Panc1 (cell line): ENCODE results near the gene HDLBP. TPM values are rescaled to one million over a fixed set of nuclear protein-coding genes. Genes with fewer than 3 reads are reported as not detected.

ENCODE experiments used
- ATAC-seq: fragments of 200-7000 bp; cut with Tn5 transposase; 2 replicates; pipeline ENCODE4 v1.9.1; 2020; ENCODE audit warnings: mild to moderate bottlenecking, moderate library complexity
- BruUV-seq: library from RNA; stranded (reverse); fragments of 400-500 nt; replicated peaks from 2 replicates; lab custom pipeline; 2021; lab: Mats Ljungman, UMichigan
- CTCF ChIA-PET: fragments of 300-600 bp; sonication (Branson Sonifier 250); formaldehyde crosslinking; loops from one replicate; lab custom pipeline; 2022; ENCODE audit warnings: antibody characterized with exemption; lab: Charles Lee
- POLR2A ChIA-PET: fragments of 300-600 bp; sonication (Branson Sonifier 250); formaldehyde crosslinking; loops from one replicate; lab custom pipeline; 2022; ENCODE audit warnings: antibody characterized with exemption; lab: Charles Lee
- DNase-seq: peaks from one replicate; pipeline ENCODE4 v3.0.0-alpha.2; 2010; ENCODE audit warnings: low read depth, low spot score
- H3K27ac ChIP-seq: 2 replicates; pipeline ENCODE4 v1.5.1; 2011; ENCODE audit warnings: mild to moderate bottlenecking, low read length, inconsistent platforms
- H3K27me3 ChIP-seq: fragments of 200-500 bp; sonication (Bioruptor generic); 2 replicates; pipeline ENCODE4 v1.6.0; 2014; ENCODE audit warnings: low read length, inconsistent platforms; ENCODE audit not compliant: control insufficient read depth, insufficient read depth
- H3K36me3 ChIP-seq: fragments of 200-500 bp; sonication (Bioruptor generic); 2 replicates; pipeline ENCODE4 v1.5.1; 2014; ENCODE audit warnings: inconsistent platforms, mild to moderate bottlenecking, low read length, moderate library complexity; ENCODE audit not compliant: control insufficient read depth, insufficient read depth
- H3K4me1 ChIP-seq: 2 replicates; pipeline ENCODE4 v1.5.1; 2011; ENCODE audit warnings: inconsistent platforms, mild to moderate bottlenecking, low read length, moderate library complexity; ENCODE audit not compliant: control insufficient read depth, insufficient read depth
- H3K4me3 ChIP-seq, 2 experiments: 2 replicates each; pipeline ENCODE4 v1.5.1; 2011 to 2012; ENCODE audit warnings: low read depth in 2 of 2, low read length in 2 of 2, mild to moderate bottlenecking in 2 of 2, inconsistent platforms in 1 of 2, moderate library complexity in 1 of 2
- H3K9me3 ChIP-seq: fragments of 200-500 bp; sonication (Bioruptor generic); 2 replicates; pipeline ENCODE4 v1.5.1; 2014; ENCODE audit warnings: low read depth, mild to moderate bottlenecking, inconsistent platforms, low read length, moderate library complexity; ENCODE audit not compliant: control insufficient read depth, insufficient read depth
- POLR2AphosphoS5 ChIP-seq: IDR thresholded peaks from 2 replicates; pipeline ENCODE4 v1.6.1; 2012; ENCODE audit warnings: mild to moderate bottlenecking, low read depth, low read length, moderate library complexity
- SIN3A ChIP-seq: IDR thresholded peaks from 2 replicates; pipeline ENCODE4 v1.6.1; 2012; ENCODE audit warnings: low read depth, mild to moderate bottlenecking, low read length, moderate library complexity, borderline replicate concordance; ENCODE audit not compliant: insufficient read depth
- TCF7L2 ChIP-seq: IDR thresholded peaks from 2 replicates; pipeline ENCODE4 v1.6.1; 2011; ENCODE audit warnings: mild to moderate bottlenecking, low read depth, low read length, inconsistent platforms
- in situ Hi-C: cut with HindIII; loops from 2 replicates; pipeline ENCODE4 v1.10.0; 2016; ENCODE audit warnings: low sequenced_read_pairs, low pct_unique_long_range_greater_than_20kb
- intact Hi-C: fragments of 100-400 bp; cut with micrococcal nuclease; formaldehyde crosslinking; loops from one replicate; pipeline ENCODE4 v1.10.0; 2022; ENCODE audit not compliant: unreplicated experiment
- total RNA-seq: library from RNA; stranded (reverse); gene quantifications from one replicate; pipeline ENCODE4 v1.2.1, GENCODE V29; 2021; ENCODE audit not compliant: unreplicated experiment
- TF ChIP-seq, protein P1 (sequence below): fragments of 450-650 bp; IDR thresholded peaks from 2 replicates; pipeline ENCODE4 v1.5.1; 2017; ENCODE audit warnings: mild to moderate bottlenecking
- TF ChIP-seq, protein P2 (sequence below), 2 experiments: IDR thresholded peaks; 2 replicates each; pipeline ENCODE4 v1.6.1; 2011 to 2012; ENCODE audit warnings: low read depth in 2 of 2, control low read depth in 1 of 2, low read length in 1 of 2, mild to moderate bottlenecking in 1 of 2, moderate library complexity in 1 of 2; ENCODE audit not compliant: insufficient read depth in 1 of 2

HDLBP gene
- total RNA-seq, 1 experiment from 2014 or later, result 656 TPM

DNA sequence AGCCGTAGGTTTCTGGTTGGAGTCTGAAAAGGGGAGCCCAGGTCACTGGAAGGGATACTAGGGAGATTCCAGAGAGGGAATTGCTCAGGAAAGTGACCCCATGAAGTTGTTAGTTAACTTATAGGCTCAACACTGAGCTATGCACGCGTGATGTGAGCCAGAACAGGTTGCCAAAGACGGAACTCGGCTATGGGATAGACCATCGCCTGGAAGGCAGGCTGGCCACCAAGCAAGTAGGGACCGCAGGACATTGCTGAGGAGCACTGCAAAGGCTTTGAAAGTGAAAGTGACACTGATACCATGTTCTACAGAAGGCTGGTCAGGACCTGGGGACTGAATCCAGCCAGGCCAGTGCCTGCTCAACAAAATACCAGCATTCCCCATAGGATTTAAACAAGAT is 48.0 kb upstream of the HDLBP start:
- DNase-seq (no peak), ATAC-seq (peak; percentile 80)
- H3K4me1 ChIP-seq, result peaks cover 23% of the 10 kb centered on the region
- POLR2A ChIA-PET, result no interaction called here
- BruUV-seq, result no TSS peak
- no peaks in the 10 kb centered on the region for H3K9me3 ChIP-seq
- in situ Hi-C loops, result no loop called here
- peak overlapping the region; percentile 44 for H3K27ac ChIP-seq
- intact Hi-C loops, result no loop called here
- CTCF ChIA-PET, result interaction anchor here (0.6 kb wide), 1 partner anchor 213 kb away, joined by 3 read pairs; no protein-coding TSS in a partner anchor
- peak overlapping the region in 1 of 2 experiments; percentile 25; a peak in 2 of 4 replicates for H3K4me3 ChIP-seq
- TF ChIP-seq, protein P1, sequence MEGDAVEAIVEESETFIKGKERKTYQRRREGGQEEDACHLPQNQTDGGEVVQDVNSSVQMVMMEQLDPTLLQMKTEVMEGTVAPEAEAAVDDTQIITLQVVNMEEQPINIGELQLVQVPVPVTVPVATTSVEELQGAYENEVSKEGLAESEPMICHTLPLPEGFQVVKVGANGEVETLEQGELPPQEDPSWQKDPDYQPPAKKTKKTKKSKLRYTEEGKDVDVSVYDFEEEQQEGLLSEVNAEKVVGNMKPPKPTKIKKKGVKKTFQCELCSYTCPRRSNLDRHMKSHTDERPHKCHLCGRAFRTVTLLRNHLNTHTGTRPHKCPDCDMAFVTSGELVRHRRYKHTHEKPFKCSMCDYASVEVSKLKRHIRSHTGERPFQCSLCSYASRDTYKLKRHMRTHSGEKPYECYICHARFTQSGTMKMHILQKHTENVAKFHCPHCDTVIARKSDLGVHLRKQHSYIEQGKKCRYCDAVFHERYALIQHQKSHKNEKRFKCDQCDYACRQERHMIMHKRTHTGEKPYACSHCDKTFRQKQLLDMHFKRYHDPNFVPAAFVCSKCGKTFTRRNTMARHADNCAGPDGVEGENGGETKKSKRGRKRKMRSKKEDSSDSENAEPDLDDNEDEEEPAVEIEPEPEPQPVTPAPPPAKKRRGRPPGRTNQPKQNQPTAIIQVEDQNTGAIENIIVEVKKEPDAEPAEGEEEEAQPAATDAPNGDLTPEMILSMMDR, result no peak
- TF ChIP-seq POLR2AphosphoS5, result no peak
- TF ChIP-seq SIN3A, result no peak
- TF ChIP-seq TCF7L2, result no peak
- H3K36me3 ChIP-seq, result no peaks in the 10 kb centered on the region
- H3K27me3 ChIP-seq, result no peaks in the 10 kb centered on the region

DNA sequence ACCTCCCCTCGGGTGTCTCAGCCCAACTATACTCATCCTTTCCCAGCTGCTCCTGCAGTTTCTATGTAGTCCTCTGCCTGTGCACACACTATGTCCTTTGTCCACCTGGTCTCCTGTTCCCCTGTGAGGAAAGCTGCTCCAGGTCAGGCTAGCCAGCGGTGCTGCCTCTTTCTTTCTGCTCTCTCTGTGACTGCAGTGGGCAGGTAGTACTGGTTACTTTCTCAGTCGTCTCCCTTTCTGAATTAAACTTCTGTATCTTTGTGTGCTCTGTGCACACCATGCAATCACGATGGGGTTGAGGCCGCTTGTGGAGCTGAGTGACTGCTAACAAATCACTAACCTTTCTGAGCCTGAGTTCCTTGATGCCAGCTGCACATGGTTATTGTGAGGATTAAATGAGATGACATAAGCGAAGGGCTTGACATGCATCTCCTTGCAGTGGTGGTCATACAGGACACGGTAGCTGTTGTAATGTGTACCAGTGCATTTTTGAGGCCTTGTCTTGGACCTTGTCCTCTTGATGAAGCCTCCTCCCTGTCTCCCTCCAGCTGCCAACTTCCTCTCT is 44.1 kb upstream of the HDLBP start:
- CTCF ChIA-PET, result no interaction called here
- no peak for ATAC-seq
- POLR2A ChIA-PET, result no interaction called here

More for the DNA sequence above, 44.1 kb upstream of the HDLBP start:
- peaks cover 42% of the 10 kb centered on the region for H3K4me1 ChIP-seq
- intact Hi-C loops (no loop called here), in situ Hi-C loops (no loop called here)
- no peaks in the 10 kb centered on the region for H3K27me3 ChIP-seq
- TF ChIP-seq SIN3A (no peak), TCF7L2 (no peak), POLR2AphosphoS5 (no peak)
- TF ChIP-seq, protein P1, result no peak
- TF ChIP-seq, protein P2, sequence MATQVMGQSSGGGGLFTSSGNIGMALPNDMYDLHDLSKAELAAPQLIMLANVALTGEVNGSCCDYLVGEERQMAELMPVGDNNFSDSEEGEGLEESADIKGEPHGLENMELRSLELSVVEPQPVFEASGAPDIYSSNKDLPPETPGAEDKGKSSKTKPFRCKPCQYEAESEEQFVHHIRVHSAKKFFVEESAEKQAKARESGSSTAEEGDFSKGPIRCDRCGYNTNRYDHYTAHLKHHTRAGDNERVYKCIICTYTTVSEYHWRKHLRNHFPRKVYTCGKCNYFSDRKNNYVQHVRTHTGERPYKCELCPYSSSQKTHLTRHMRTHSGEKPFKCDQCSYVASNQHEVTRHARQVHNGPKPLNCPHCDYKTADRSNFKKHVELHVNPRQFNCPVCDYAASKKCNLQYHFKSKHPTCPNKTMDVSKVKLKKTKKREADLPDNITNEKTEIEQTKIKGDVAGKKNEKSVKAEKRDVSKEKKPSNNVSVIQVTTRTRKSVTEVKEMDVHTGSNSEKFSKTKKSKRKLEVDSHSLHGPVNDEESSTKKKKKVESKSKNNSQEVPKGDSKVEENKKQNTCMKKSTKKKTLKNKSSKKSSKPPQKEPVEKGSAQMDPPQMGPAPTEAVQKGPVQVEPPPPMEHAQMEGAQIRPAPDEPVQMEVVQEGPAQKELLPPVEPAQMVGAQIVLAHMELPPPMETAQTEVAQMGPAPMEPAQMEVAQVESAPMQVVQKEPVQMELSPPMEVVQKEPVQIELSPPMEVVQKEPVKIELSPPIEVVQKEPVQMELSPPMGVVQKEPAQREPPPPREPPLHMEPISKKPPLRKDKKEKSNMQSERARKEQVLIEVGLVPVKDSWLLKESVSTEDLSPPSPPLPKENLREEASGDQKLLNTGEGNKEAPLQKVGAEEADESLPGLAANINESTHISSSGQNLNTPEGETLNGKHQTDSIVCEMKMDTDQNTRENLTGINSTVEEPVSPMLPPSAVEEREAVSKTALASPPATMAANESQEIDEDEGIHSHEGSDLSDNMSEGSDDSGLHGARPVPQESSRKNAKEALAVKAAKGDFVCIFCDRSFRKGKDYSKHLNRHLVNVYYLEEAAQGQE (IDR thresholded peaks at IDR 0.05; ENCODE audit: insufficient read depth in 1 of 2, low read depth in 2 of 2, low read length in 1 of 2), result no peak
- no peaks in the 10 kb centered on the region for H3K9me3 ChIP-seq
- BruUV-seq, result no TSS peak
- DNase-seq, result no peak
- H3K4me3 ChIP-seq, result no peak overlapping the region
- no peak overlapping the region for H3K27ac ChIP-seq
- no peaks in the 10 kb centered on the region; the same call in 1 of the 2 replicates for H3K36me3 ChIP-seq
